DOHH2 (cell line): Measurements from ENCODE around the gene MRPS34.

Experiments used
- H3F3A ChIP-seq: fragments of 200-600 bp; sonication (generic), shearing (Covaris generic); 2 replicates; pipeline ENCODE4 v1.6.0; 2016; ENCODE audit warnings: antibody characterized with exemption, mild to moderate bottlenecking; ENCODE audit not compliant: control insufficient read depth, insufficient read depth
- H3K27ac ChIP-seq: fragments of 200-600 bp; sonication (generic); 2 replicates; pipeline ENCODE4 v1.5.1; 2014; ENCODE audit warnings: low read depth, mild to moderate bottlenecking, low read length, moderate library complexity
- H3K27me3 ChIP-seq: fragments of 200-600 bp; sonication (generic); 2 replicates; pipeline ENCODE4 v1.6.1; 2014; ENCODE audit warnings: mild to moderate bottlenecking, low read length, mixed read lengths; ENCODE audit not compliant: control insufficient read depth
- H3K36me3 ChIP-seq: fragments of 200-600 bp; sonication (generic); 2 replicates; pipeline ENCODE4 v1.6.1; 2014; ENCODE audit warnings: mild to moderate bottlenecking, low read length, moderate library complexity, mixed read lengths; ENCODE audit not compliant: control insufficient read depth
- H3K4me1 ChIP-seq: fragments of 200-600 bp; sonication (generic); 2 replicates; pipeline ENCODE4 v1.6.1; 2014; ENCODE audit warnings: mild to moderate bottlenecking, low read length, mixed read lengths; ENCODE audit not compliant: control insufficient read depth
- H3K4me2 ChIP-seq: fragments of 200-600 bp; sonication (generic); 2 replicates; pipeline ENCODE4 v1.6.0; 2014; ENCODE audit warnings: mild to moderate bottlenecking, low read length, moderate library complexity
- H3K4me3 ChIP-seq: fragments of 200-600 bp; sonication (generic); 2 replicates; pipeline ENCODE4 v1.5.1; 2014; ENCODE audit warnings: mild to moderate bottlenecking, low read length, mixed read lengths
- H3K79me2 ChIP-seq: fragments of 200-600 bp; sonication (generic); 2 replicates; pipeline ENCODE4 v1.6.1; 2014; ENCODE audit warnings: mild to moderate bottlenecking, low read length, mixed read lengths; ENCODE audit not compliant: control insufficient read depth
- H3K9me2 ChIP-seq: fragments of 200-600 bp; sonication (generic); replicated peaks from 2 replicates; pipeline ENCODE4 v1.6.1; 2014; ENCODE audit warnings: mild to moderate bottlenecking, low read length, mixed read lengths; ENCODE audit not compliant: control insufficient read depth
- H3K9me3 ChIP-seq: fragments of 200-600 bp; sonication (generic); 2 replicates; pipeline ENCODE4 v1.6.1; 2014; ENCODE audit warnings: antibody characterized with exemption, low read length, mixed read lengths; ENCODE audit not compliant: control insufficient read depth, insufficient read depth
- H4K20me1 ChIP-seq: fragments of 200-600 bp; sonication (generic); 2 replicates; pipeline ENCODE4 v1.6.0; 2014; ENCODE audit warnings: low read depth, mild to moderate bottlenecking, antibody characterized with exemption, low read length, moderate library complexity; ENCODE audit not compliant: control insufficient read depth, insufficient read depth
- EZH2phosphoT487 ChIP-seq: fragments of 200-600 bp; sonication (generic); IDR thresholded peaks from 2 replicates; pipeline ENCODE4 v1.6.1; 2017; ENCODE audit warnings: borderline replicate concordance, mild to moderate bottlenecking, antibody characterized with exemption, low read length, moderate library complexity, mixed read lengths
- TF ChIP-seq, protein P1 (sequence below): fragments of 200-600 bp; sonication (generic); IDR thresholded peaks from one replicate; pipeline ENCODE4 v1.5.1; 2014; ENCODE audit warnings: antibody characterized with exemption, mild to moderate bottlenecking, low read depth, low read length; ENCODE audit not compliant: poor library complexity, severe bottlenecking

The MRPS34 gene

DNA sequence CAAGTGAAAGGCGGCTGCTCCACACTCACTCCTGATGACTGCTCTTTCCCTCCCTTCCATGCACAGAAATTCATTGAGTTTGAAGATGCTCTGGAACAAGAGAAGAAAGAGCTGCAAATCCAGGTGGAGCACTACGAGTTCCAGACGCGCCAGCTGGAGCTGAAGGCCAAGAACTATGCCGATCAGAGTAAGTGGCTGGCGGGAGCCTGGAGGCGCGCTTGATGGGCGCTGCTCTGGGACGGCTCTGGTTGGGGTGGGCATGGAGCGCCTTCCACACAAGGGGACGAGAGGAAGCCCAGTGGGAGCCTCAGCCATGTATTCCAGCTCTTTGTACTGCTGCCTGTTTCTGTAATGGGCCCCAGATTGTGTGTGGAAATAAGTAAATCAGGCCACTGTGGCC is 48.4 kb downstream of the MRPS34 start:
- no peaks in the 10 kb centered on the region for H3K9me3 ChIP-seq
- peaks cover 4% of the 10 kb centered on the region for H3F3A ChIP-seq
- TF ChIP-seq, protein P1, sequence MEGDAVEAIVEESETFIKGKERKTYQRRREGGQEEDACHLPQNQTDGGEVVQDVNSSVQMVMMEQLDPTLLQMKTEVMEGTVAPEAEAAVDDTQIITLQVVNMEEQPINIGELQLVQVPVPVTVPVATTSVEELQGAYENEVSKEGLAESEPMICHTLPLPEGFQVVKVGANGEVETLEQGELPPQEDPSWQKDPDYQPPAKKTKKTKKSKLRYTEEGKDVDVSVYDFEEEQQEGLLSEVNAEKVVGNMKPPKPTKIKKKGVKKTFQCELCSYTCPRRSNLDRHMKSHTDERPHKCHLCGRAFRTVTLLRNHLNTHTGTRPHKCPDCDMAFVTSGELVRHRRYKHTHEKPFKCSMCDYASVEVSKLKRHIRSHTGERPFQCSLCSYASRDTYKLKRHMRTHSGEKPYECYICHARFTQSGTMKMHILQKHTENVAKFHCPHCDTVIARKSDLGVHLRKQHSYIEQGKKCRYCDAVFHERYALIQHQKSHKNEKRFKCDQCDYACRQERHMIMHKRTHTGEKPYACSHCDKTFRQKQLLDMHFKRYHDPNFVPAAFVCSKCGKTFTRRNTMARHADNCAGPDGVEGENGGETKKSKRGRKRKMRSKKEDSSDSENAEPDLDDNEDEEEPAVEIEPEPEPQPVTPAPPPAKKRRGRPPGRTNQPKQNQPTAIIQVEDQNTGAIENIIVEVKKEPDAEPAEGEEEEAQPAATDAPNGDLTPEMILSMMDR: no peak
- TF ChIP-seq EZH2phosphoT487: no peak
- no peaks in the 10 kb centered on the region for H3K9me2 ChIP-seq
- H3K4me1 ChIP-seq: peaks cover 69% of the 10 kb centered on the region
- H3K36me3 ChIP-seq: peaks cover 53% of the 10 kb centered on the region
- H3K4me3 ChIP-seq: peak overlapping the region; percentile 13; the same call in 1 of the 2 replicates
- no peaks in the 10 kb centered on the region for H4K20me1 ChIP-seq
- H3K4me2 ChIP-seq: peak overlapping the region; percentile 41
- H3K79me2 ChIP-seq: peaks cover 87% of the 10 kb centered on the region
- no peaks in the 10 kb centered on the region for H3K27me3 ChIP-seq
- H3K27ac ChIP-seq: peak overlapping the region; percentile 67

GRCh38 chr16:1723450-1724147 is 49.3 kb downstream of the MRPS34 start:
- Histone ChIP-seq H3F3A (peaks cover 9% of the 10 kb centered on the region), H3K36me3 (peaks cover 47% of the 10 kb centered on the region), H3K27me3 (no peaks in the 10 kb centered on the region), H3K9me2 (no peaks in the 10 kb centered on the region), H3K79me2 (peaks cover 91% of the 10 kb centered on the region), H3K4me1 (peaks cover 78% of the 10 kb centered on the region), H3K27ac (peak overlapping the region; percentile 67), H4K20me1 (no peaks in the 10 kb centered on the region), H3K4me2 (peak overlapping the region; percentile 41), H3K4me3 (peak overlapping the region; percentile 8), H3K9me3 (no peaks in the 10 kb centered on the region)
- TF ChIP-seq, protein P1: peak; percentile 78
- TF ChIP-seq EZH2phosphoT487: no peak
